Measurements from ENCODE around the gene KIF16B.
"Not testable (repeated sequence)": the region's sequence is repeated elsewhere in the genome, so short reads cannot be mapped to it uniquely, and the experiment has no call there.

The KIF16B gene

GRCh38 chr20:16588241-16588640 lies 15.0 kb upstream of the KIF16B start:
- DNase-seq, result no peak

GRCh38 chr20:16587066-16587465 lies 13.8 kb upstream of the KIF16B start:
- no peak for DNase-seq

GRCh38 chr20:16583474-16583873 lies 10.2 kb upstream of the KIF16B start:
- DNase-seq, result no peak

GRCh38 chr20:16581241-16581640 lies 8.0 kb upstream of the KIF16B start:
- DNase-seq, result no peak

GRCh38 chr20:16580620-16581019 lies 7.4 kb upstream of the KIF16B start:
- no peak for DNase-seq

- no peak for DNase-seq
Observed at GRCh38 chr20:16580147-16580546, 6.9 kb upstream of the KIF16B start.

GRCh38 chr20:16576219-16576618 lies 3.0 kb upstream of the KIF16B start:
- DNase-seq, result no peak

- DNase-seq, result peak in 1 of 2 donors; percentile 14
Observed at GRCh38 chr20:16575390-16576140, 2.3 kb upstream of the KIF16B start.

- DNase-seq, result peak; percentile 63 to 75
Observed at GRCh38 chr20:16574656-16575355, 1.6 kb upstream of the KIF16B start.

GRCh38 chr20:16571333-16571732 lies 1.9 kb downstream of the KIF16B start:
- no peak for DNase-seq

GRCh38 chr20:16569246-16570153 lies 3.7 kb downstream of the KIF16B start:
- DNase-seq, result no peak

- no peak for DNase-seq
Observed at GRCh38 chr20:16566080-16566479, 7.2 kb downstream of the KIF16B start.

GRCh38 chr20:16564079-16564478 lies 9.2 kb downstream of the KIF16B start:
- DNase-seq, result not testable (repeated sequence)

- no peak for DNase-seq
Observed at GRCh38 chr20:16563066-16563806, 10.0 kb downstream of the KIF16B start.

- no peak for DNase-seq
Observed at GRCh38 chr20:16562259-16562658, 11.0 kb downstream of the KIF16B start.

- DNase-seq, result no peak
Observed at GRCh38 chr20:16560661-16561060, 12.6 kb downstream of the KIF16B start.

GRCh38 chr20:16560216-16560615 lies 13.0 kb downstream of the KIF16B start:
- DNase-seq, result no peak

- no peak for DNase-seq
Observed at GRCh38 chr20:16556301-16556700, 16.9 kb downstream of the KIF16B start.

GRCh38 chr20:16555754-16556153 lies 17.5 kb downstream of the KIF16B start:
- DNase-seq, result no peak

- no peak for DNase-seq
Observed at GRCh38 chr20:16554766-16555543, 18.3 kb downstream of the KIF16B start.

- no peak for DNase-seq
Observed at GRCh38 chr20:16553684-16554083, 19.6 kb downstream of the KIF16B start.

- no peak for DNase-seq
Observed at GRCh38 chr20:16553101-16553500, 20.1 kb downstream of the KIF16B start.
